OCI-LY3 (cell line): Measurements from ENCODE around the gene ARL13B.

Experiments
- EZH2phosphoT487 ChIP-seq: fragments of 200-600 bp; shearing (Covaris generic); IDR thresholded peaks from 2 replicates; pipeline ENCODE4 v1.6.1; 2018; ENCODE audit warnings: antibody characterized with exemption, mixed run types, low read depth
- TF ChIP-seq, protein P1 (sequence below): fragments of 200-600, 300-600 bp; sonication (generic); IDR thresholded peaks from 2 replicates; pipeline ENCODE4 v1.5.1; 2014; ENCODE audit warnings: antibody characterized with exemption, low read length, low read depth

DNA sequence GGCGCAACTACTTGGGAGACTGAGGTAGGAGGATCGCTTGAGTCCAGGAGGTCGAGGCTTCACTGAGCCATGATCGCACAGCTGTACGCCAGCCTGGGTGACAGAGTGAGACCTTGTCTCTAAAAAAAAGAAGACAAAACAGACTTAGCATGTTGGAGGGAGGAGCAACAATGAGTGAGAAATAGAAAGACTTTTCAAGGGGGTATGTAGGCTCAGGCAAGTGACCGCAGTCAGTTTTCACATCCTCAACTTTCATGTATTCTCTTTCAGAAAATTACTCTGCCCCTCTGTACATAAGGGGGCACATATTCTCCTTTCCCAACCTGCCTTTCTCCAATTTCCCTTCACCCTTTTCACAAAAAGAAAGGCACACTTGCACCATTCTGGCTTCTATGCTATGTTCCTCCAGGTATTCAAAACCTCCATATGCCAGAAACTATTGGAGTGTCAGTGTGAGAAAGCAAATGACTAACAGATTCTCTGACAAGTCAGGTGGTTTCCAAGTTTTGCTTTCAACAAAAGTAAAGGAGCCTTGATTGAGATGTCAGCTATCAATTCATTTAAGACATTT, 90.5 kb downstream of the ARL13B start:
- TF ChIP-seq, protein P1, sequence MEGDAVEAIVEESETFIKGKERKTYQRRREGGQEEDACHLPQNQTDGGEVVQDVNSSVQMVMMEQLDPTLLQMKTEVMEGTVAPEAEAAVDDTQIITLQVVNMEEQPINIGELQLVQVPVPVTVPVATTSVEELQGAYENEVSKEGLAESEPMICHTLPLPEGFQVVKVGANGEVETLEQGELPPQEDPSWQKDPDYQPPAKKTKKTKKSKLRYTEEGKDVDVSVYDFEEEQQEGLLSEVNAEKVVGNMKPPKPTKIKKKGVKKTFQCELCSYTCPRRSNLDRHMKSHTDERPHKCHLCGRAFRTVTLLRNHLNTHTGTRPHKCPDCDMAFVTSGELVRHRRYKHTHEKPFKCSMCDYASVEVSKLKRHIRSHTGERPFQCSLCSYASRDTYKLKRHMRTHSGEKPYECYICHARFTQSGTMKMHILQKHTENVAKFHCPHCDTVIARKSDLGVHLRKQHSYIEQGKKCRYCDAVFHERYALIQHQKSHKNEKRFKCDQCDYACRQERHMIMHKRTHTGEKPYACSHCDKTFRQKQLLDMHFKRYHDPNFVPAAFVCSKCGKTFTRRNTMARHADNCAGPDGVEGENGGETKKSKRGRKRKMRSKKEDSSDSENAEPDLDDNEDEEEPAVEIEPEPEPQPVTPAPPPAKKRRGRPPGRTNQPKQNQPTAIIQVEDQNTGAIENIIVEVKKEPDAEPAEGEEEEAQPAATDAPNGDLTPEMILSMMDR, result no peak
- TF ChIP-seq EZH2phosphoT487, result no peak
